Activated gamma-delta T cell (primary cell): ENCODE measurements around the gene TCP11L1.
"Not testable (repeated sequence)": the region's sequence is repeated elsewhere in the genome, so short reads cannot be mapped to it uniquely, and the experiment has no call there.

Experiments
- DNase-seq: peaks from one replicate; lab custom pipeline; 2025; lab: John Stamatoyannopoulos, UW

TCP11L1 gene

DNA sequence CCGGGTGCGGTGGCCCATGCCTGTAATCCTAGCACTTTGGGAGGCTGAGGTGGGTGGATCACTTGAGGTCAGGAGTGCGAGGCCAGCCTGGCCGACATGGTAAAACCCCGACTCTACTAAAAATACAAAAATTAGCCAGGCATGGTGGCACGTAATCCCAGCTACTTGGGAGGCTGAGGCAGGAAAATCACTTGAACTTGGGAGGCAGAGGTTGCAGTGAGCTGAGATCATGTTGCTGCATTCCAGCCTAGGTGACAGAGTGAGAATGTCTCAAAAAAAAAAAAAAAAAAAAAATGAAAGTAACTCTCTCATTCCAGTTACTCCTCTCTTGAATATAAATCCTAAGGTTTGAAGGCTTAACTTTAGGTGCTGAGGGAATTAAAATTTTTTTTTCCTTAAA, 10.2 kb upstream of the TCP11L1 start:
- not testable (repeated sequence) for DNase-seq

GRCh38 chr11:33033493-33033892, 5.9 kb upstream of the TCP11L1 start:
- no peak for DNase-seq

DNA sequence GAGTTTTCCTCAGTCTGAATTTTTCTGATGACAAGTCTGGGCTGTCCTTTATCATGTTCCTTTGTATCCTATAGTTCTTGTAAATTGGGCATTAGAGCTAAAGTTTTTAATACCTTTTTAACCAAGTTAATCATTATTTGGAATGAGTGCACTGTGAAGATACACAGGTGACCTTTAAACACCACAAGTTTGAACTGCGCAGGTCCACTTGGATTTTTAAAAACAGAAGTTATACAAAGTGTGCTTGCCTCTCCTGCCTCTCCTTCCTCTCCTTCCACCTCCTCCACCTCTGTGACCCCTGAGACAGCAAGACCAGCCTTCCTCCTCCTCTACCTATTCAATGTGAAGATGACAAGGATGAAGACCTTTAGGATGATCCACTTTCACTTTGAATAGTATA, 4.4 kb upstream of the TCP11L1 start:
- no peak for DNase-seq

GRCh38 chr11:33040033-33040861, 875 bp downstream of the TCP11L1 start:
- no peak for DNase-seq

GRCh38 chr11:33040862-33041453, 1.6 kb downstream of the TCP11L1 start:
- DNase-seq: no peak

GRCh38 chr11:33043221-33043830, 4.0 kb downstream of the TCP11L1 start:
- DNase-seq: no peak

GRCh38 chr11:33044285-33044756, 4.9 kb downstream of the TCP11L1 start:
- no peak for DNase-seq

GRCh38 chr11:33045551-33046255, 6.3 kb downstream of the TCP11L1 start:
- DNase-seq: no peak

DNA sequence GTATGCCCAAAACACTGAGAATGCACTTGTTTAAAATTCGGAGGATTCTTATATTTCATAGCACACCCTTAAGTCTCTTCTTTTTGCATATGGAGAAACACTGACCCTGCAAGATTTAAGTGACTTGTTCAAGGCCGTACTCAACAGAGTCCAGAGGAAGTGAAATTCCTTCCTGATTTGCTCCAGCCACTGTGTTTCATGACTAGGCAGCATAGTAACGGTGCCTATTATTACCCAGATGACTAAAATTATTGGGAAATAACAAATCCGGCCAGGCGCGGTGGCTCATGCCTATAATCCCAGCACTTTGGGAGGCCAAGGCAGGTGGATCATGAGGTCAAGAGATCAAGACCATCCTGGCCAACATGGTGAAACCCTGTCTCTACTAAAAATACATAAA, 9.3 kb downstream of the TCP11L1 start:
- not testable (repeated sequence) for DNase-seq

DNA sequence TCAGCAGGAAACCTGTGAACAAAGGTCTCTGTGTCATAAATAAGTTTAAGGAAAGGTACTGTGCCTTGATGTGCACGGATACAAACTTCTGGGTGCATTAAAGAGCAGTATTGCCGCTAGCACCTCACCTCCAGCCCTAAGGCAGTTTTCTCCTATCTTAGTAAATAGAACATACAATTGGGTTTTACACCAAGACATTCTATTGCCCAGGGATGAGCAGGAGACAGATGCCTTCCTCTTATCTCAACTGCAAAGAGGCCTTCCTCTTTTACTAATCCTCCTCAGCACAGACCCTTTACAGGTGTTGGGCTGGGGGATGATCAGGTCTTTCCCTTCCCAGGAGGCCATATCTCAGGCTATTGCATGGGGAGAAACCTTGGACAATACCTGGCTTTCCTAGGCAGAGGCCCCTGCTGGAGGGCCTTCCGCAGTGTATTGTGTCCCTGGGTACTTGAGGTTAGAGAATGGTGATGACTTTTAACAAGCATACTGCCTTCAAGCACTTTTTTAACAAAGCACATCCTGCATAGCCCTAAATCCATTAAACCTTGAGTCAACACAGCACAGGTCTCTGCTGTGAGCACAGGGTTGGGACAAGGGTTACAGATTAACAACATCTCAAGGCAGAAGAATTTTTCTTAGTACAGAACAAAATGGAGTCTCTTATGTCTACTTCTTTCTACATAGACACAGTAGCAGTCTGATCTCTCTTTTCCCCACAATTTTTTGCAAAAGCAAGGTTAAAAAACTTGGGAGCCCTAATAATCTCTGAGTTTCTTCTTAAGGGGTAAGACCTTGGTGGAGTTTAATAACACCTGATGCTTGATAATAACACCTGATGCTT, 10.4 kb downstream of the TCP11L1 start:
- DNase-seq: not testable (repeated sequence)

GRCh38 chr11:33052231-33052630, 12.9 kb downstream of the TCP11L1 start:
- DNase-seq: no peak

- no peak for DNase-seq
Observed at GRCh38 chr11:33055375-33055774, 16.0 kb downstream of the TCP11L1 start.

DNA sequence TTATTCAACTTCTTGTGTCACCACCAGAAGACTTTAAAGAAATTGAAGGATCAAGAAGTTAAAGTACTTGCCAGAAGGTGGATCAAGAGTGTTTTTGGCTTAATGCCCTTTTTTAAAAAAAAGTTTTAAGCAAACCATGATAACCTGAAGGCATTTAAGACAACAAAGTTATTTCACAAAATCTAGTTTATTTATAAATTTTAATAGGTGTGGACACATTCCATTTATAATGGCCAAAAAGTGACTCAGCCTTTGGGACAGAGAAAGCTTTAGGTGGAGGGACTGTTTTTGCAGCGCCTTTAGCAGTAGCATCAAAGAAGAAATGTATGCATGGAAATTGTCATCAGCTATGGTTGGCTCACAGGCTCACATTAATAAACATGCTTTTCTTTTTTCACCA, 17.9 kb downstream of the TCP11L1 start:
- no peak for DNase-seq

DNA sequence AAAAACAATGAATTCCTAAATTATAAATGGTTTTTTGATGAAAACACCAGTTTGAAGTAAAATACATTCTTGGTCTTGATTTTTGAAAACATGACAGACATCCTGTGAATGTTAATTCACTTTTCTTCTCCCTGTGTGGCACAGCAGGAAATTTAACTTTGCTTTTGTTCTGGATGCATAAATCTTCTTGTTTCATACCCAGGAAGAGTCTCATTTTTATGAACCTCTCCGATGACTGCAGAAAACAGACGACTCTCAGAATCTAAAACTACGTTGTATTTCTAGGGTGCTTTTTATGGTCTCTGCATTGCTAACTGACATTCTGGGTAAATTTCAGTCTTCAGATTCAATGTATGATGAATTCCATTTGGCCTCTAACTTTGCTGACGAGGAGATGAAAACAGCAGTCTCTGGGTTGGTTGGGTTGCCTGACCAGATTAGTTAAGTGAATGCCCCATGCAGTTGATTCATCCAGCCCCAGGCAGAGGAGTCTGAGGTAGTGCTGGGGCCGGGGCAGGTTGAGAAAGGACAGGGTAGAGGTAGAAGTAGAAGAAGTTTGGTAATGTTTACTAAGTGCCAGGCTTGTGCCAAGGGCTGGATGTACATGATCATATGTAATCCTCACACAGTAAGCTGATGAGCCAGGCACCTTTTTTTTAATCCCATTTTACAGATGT, 20.1 kb downstream of the TCP11L1 start:
- no peak for DNase-seq

GRCh38 chr11:33060271-33060670, 20.9 kb downstream of the TCP11L1 start:
- DNase-seq: no peak

- no peak for DNase-seq
Observed at GRCh38 chr11:33062137-33062536, 22.8 kb downstream of the TCP11L1 start.

GRCh38 chr11:33063326-33063881, 24.0 kb downstream of the TCP11L1 start:
- DNase-seq: no peak

DNA sequence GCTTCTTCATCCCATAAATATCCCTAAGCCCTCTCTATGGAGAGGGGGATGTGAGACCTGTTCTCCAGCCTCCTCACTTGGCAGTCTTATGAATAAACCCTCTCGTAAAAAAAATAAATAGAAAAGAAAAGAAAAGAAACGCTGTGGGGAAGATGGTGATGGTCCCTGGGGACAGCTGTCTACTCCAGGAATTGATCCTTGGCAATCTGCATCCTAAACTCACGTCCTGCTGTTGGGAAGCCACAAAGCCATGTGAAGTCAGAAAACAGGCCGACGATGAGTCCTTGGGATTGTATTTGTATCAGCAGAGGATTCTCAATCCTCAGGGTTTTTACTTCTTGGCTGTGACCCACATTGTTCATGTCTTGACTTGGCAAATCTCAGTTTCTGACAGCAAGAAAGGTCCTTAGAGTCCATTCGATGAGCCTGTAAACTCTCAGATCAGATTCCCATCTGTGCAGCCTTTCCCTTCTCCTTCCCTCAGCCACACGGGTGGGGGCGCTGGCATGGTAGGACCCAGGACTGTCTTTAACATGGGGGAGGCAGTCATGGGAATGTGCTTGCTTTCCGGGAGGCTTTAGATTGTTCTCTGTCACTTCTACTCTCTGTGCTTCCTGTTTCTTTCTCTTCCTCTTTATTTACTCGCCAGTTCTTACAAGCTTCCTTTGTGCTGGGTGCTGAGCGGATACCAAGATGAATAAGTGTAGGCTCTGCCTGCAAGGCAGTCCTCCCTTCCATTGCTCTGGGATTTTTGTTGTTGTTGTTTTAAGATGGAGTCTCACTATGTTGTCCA, 24.9 kb downstream of the TCP11L1 start:
- DNase-seq: no peak

GRCh38 chr11:33064866-33065265, 25.5 kb downstream of the TCP11L1 start:
- no peak for DNase-seq
